Measurements from ENCODE around the gene ENPP7. TPM values are rescaled to one million over a fixed set of nuclear protein-coding genes. Genes with fewer than 3 reads are reported as not detected.

Gene ENPP7
- polyA plus RNA-seq, 1 experiment, result not detected

DNA sequence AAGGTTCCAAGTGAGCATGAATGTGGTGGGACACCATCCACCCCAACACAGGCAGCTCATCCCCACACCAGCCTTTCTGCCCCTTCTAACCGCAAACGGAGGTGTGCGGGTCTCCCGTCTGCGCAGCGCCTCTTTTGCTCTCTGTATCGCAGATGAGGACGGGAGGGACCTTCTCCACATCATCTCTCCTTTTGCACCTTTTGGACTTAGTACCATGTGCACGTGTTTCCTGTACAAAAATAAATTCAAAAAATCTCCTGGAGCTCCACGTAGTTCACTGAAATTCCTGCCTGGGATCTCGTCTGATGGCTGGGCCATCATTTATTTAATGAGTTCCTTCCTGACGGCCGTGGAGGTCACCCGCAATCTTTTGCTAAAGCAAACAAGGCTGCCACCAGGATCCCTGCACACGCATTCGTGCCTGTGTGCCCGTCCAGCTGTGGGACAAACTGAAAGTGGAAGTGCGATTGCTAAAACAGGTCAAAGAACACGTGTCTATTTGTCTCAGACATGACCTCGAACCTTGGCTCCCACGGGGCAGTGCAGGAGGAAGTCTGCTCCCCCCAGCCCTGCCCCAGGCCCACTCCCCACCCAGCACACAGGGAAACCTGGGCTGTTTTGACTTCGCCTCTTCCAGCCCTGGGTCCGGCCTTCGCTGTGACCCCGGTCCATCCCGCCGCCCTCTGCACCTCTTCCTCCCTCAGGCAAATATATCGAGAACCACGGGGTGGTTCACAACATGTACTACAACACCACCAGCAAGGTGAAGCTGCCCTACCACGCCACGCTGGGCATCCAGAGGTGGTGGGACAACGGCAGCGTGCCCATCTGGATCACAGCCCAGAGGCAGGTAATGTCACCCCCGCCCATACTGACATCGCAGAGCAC, 2.3 kb downstream of the ENPP7 start:
- TF ChIP-seq, protein P1, sequence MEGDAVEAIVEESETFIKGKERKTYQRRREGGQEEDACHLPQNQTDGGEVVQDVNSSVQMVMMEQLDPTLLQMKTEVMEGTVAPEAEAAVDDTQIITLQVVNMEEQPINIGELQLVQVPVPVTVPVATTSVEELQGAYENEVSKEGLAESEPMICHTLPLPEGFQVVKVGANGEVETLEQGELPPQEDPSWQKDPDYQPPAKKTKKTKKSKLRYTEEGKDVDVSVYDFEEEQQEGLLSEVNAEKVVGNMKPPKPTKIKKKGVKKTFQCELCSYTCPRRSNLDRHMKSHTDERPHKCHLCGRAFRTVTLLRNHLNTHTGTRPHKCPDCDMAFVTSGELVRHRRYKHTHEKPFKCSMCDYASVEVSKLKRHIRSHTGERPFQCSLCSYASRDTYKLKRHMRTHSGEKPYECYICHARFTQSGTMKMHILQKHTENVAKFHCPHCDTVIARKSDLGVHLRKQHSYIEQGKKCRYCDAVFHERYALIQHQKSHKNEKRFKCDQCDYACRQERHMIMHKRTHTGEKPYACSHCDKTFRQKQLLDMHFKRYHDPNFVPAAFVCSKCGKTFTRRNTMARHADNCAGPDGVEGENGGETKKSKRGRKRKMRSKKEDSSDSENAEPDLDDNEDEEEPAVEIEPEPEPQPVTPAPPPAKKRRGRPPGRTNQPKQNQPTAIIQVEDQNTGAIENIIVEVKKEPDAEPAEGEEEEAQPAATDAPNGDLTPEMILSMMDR (IDR thresholded peaks at IDR 0.05; ENCODE audit: low read depth, low read length), result no peak
- H3K9me3 ChIP-seq (ENCODE audit: control insufficient read depth, insufficient read depth, low read length), result no peaks in the 10 kb centered on the region; the same call in 1 of the 2 replicates
- peaks cover 9% of the 10 kb centered on the region for H3K27me3 ChIP-seq (ENCODE audit: control insufficient read depth, insufficient read depth, low read length)
- ChIA-PET CTCF (interaction anchor here (1.7 kb wide), 1 partner anchor 9 kb away, joined by 3 read pairs; no protein-coding TSS in a partner anchor), POLR2A (no interaction called here)
- no peak overlapping the region for H3K27ac ChIP-seq (ENCODE audit: low read depth, low read length)
- DNase-seq (ENCODE audit: low read depth, low spot score), result no peak
- no peak overlapping the region for H3K4me3 ChIP-seq (ENCODE audit: low read depth, low read length)

DNA sequence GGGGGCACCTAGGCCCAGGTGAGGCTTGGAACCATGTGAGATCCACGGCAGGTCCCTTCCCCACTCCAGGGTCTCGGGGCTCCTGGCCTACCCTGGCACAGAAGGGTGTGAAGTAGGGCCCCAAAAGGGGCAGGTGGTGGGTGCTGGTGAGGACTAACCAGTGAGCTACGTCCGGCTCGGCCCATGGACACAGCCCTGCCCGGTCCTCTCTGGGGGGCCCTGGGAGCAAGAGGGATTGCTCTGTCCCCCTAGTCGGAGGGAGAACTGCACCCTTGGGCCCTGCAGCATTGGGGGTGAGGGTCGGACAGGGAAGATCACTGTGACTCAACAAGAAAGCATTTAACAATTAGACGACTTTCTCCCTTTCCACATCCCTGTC, 2.9 kb downstream of the ENPP7 start:
- POLR2A ChIA-PET, result no interaction called here
- no peak for DNase-seq (ENCODE audit: low read depth, low spot score)
- no peak overlapping the region for H3K4me3 ChIP-seq (ENCODE audit: low read depth, low read length)
- H3K27ac ChIP-seq (ENCODE audit: low read depth, low read length), result no peak overlapping the region
- CTCF ChIA-PET, result interaction anchor here (1.7 kb wide), 1 partner anchor 8 kb away, joined by 3 read pairs; no protein-coding TSS in a partner anchor
- H3K9me3 ChIP-seq (ENCODE audit: control insufficient read depth, insufficient read depth, low read length), result no peaks in the 10 kb centered on the region; the same call in 1 of the 2 replicates
- H3K27me3 ChIP-seq (ENCODE audit: control insufficient read depth, insufficient read depth, low read length), result peaks cover 14% of the 10 kb centered on the region
- TF ChIP-seq, protein P1 (IDR thresholded peaks at IDR 0.05; ENCODE audit: low read depth, low read length), result no peak

DNA sequence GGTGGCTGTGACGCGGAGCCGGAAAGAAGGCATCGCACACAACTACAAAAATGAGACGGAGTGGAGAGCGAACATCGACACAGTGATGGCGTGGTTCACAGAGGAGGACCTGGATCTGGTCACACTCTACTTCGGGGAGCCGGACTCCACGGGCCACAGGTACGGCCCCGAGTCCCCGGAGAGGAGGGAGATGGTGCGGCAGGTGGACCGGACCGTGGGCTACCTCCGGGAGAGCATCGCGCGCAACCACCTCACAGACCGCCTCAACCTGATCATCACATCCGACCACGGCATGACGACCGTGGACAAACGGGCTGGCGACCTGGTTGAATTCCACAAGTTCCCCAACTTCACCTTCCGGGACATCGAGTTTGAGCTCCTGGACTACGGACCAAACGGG, 4.4 kb downstream of the ENPP7 start:
- Histone ChIP-seq H3K27ac (ENCODE audit: low read depth, low read length) (no peak overlapping the region), H3K4me3 (ENCODE audit: low read depth, low read length) (no peak overlapping the region), H3K9me3 (ENCODE audit: control insufficient read depth, insufficient read depth, low read length) (no peaks in the 10 kb centered on the region; the same call in 1 of the 2 replicates), H3K27me3 (ENCODE audit: control insufficient read depth, insufficient read depth, low read length) (peaks cover 23% of the 10 kb centered on the region)
- DNase-seq (ENCODE audit: low read depth, low spot score), result no peak
- TF ChIP-seq, protein P1 (IDR thresholded peaks at IDR 0.05; ENCODE audit: low read depth, low read length), result no peak
- ChIA-PET POLR2A (no interaction called here), CTCF (no interaction called here)

DNA sequence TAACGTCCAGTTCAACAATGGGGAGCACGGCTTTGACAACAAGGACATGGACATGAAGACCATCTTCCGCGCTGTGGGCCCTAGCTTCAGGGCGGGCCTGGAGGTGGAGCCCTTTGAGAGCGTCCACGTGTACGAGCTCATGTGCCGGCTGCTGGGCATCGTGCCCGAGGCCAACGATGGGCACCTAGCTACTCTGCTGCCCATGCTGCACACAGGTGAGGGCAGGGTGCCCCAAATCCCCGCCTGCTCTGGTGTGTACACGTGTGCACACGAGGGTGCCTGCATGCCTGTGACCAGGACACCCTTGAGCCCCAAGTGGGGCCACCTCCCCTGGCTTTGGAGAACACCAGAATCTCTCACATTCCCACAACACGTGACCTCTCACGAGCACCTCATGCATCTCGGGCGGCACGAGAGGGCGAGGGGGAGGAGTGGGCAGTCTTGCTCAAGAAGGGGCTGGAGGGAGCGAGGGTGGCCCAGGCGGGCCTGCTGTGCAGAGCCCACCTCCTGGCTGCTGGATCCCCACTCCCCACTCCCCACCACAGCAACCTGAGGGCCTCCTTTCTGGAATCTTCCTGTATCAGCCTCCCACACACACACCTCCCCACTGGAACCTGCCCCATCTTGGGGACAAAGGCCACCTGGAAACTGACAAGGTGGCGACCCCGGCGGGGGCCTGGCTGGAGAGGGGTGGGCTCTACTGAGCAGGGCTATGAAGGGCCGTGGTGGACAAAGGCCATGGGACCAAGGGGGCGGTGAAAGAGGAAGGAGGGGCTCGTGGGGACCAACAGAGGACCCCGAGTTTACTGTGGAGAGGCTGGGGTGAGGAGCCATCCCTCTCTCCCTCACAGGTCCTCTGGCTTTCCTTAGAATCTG, 6.5 kb downstream of the ENPP7 start:
- POLR2A ChIA-PET, result no interaction called here
- CTCF ChIA-PET, result interaction anchor here (0.6 kb wide), 1 partner anchor 29 kb away, joined by 6 read pairs; no protein-coding TSS in a partner anchor
- no peak for DNase-seq (ENCODE audit: low read depth, low spot score)
- TF ChIP-seq, protein P1 (IDR thresholded peaks at IDR 0.05; ENCODE audit: low read depth, low read length), result no peak
- Histone ChIP-seq H3K4me3 (ENCODE audit: low read depth, low read length) (no peak overlapping the region), H3K27me3 (ENCODE audit: control insufficient read depth, insufficient read depth, low read length) (peaks cover 32% of the 10 kb centered on the region), H3K9me3 (ENCODE audit: control insufficient read depth, insufficient read depth, low read length) (no peaks in the 10 kb centered on the region; the same call in 1 of the 2 replicates), H3K27ac (ENCODE audit: low read depth, low read length) (no peak overlapping the region)

Data from AG04450 (cell line).